GM23248 (cell line): ENCODE data around the gene RAB36. TPM values are rescaled to one million over a fixed set of nuclear protein-coding genes. Genes with fewer than 3 reads are reported as not detected.

Experiments
- DNase-seq: peaks from one replicate; pipeline ENCODE4 v3.0.0-alpha.2; 2015
- H2AFZ ChIP-seq: fragments of 200-600 bp; sonication (generic); 2 replicates; pipeline ENCODE4 v1.6.1; 2016; ENCODE audit warnings: antibody characterized with exemption
- H3F3A ChIP-seq: fragments of 200-600 bp; sonication (generic); 2 replicates; pipeline ENCODE4 v1.6.1; 2016; ENCODE audit warnings: mild to moderate bottlenecking, antibody characterized with exemption, mixed run types; ENCODE audit not compliant: insufficient read depth
- H3K27ac ChIP-seq: fragments of 200-600 bp; sonication (generic); 2 replicates; pipeline ENCODE4 v1.5.1; 2016; ENCODE audit warnings: mild to moderate bottlenecking
- H3K27me3 ChIP-seq: fragments of 200-600 bp; sonication (generic); replicated peaks from 2 replicates; pipeline ENCODE4 v1.6.1; 2016; ENCODE audit warnings: mild to moderate bottlenecking; ENCODE audit not compliant: insufficient read depth
- H3K36me3 ChIP-seq: fragments of 200-600 bp; sonication (generic); 2 replicates; pipeline ENCODE4 v1.6.1; 2016; ENCODE audit warnings: low read depth, mild to moderate bottlenecking
- H3K4me1 ChIP-seq: fragments of 200-600 bp; sonication (generic); 2 replicates; pipeline ENCODE4 v1.6.1; 2016; ENCODE audit warnings: mild to moderate bottlenecking; ENCODE audit not compliant: insufficient read depth
- H3K4me2 ChIP-seq: fragments of 200-600 bp; sonication (generic); one replicate; pipeline ENCODE4 v1.6.1; 2016; ENCODE audit warnings: mild to moderate bottlenecking; ENCODE audit not compliant: unreplicated experiment
- H3K4me3 ChIP-seq: fragments of 200-600 bp; sonication (generic); 2 replicates; pipeline ENCODE4 v1.5.1; 2016; ENCODE audit warnings: mild to moderate bottlenecking
- H3K79me2 ChIP-seq: fragments of 200-600 bp; sonication (generic); 2 replicates; pipeline ENCODE4 v1.6.1; 2016; ENCODE audit warnings: mild to moderate bottlenecking; ENCODE audit not compliant: insufficient read depth
- H3K9ac ChIP-seq: fragments of 200-600 bp; sonication (generic); 2 replicates; pipeline ENCODE4 v1.6.1; 2016; ENCODE audit warnings: mild to moderate bottlenecking
- H3K9me2 ChIP-seq: fragments of 200-600 bp; sonication (generic); 2 replicates; pipeline ENCODE4 v1.6.1; 2016; ENCODE audit warnings: mixed run types, mild to moderate bottlenecking, moderate library complexity; ENCODE audit not compliant: insufficient read depth
- H3K9me3 ChIP-seq: fragments of 200-600 bp; sonication (generic); one replicate; pipeline ENCODE4 v1.6.1; 2017; ENCODE audit warnings: low read depth
- H4K20me1 ChIP-seq: fragments of 200-600 bp; sonication (generic); 2 replicates; pipeline ENCODE4 v1.6.0; 2016; ENCODE audit not compliant: insufficient read depth
- EZH2 ChIP-seq: fragments of 200-600 bp; sonication (generic); IDR thresholded peaks from 2 replicates; pipeline ENCODE4 v1.6.1; 2018; ENCODE audit warnings: antibody characterized with exemption, mild to moderate bottlenecking; ENCODE audit not compliant: insufficient read depth, poor library complexity, severe bottlenecking
- EZH2phosphoT487 ChIP-seq: fragments of 200-600 bp; sonication (generic); IDR thresholded peaks from 2 replicates; pipeline ENCODE4 v1.6.1; 2018; ENCODE audit warnings: antibody characterized with exemption, moderate library complexity, mild to moderate bottlenecking, low read depth; ENCODE audit not compliant: insufficient read depth
- WGBS, 2 experiments: methylation state at CpG; one replicate each; pipeline ENCODE4 v1.1.6; 2015 to 2017; ENCODE audit warnings: low lambda C conversion rate in 2 of 2, low coverage in 1 of 2; ENCODE audit errors: missing lambda C conversion rate in 2 of 2; 5-methylcytosine and 5-hydroxymethylcytosine counted together
- in situ Hi-C: fragments of 300-500 bp; cut with MboI; formaldehyde crosslinking; loops from 2 replicates; pipeline ENCODE4 v1.15.0; 2020
- polyA plus RNA-seq: library from polyadenylated mRNA; unstranded; fragments of >200 nt; fragmentation: Nextera tagmentation; extraction: Ambion mirVana; gene quantifications from 2 replicates; pipeline ENCODE4 v1.2.1, GENCODE V29; 2016
- total RNA-seq: library from RNA; depleted of rRNA; stranded (reverse); fragments of >200 nt; shearing (Covaris generic); gene quantifications from 2 replicates; pipeline ENCODE4 v1.2.3, GENCODE V29; 2014

RAB36 gene
- total and polyA plus RNA-seq, 2 experiments from 2014 or later, result 3.5 to 6.8 TPM

- no peaks in the 10 kb centered on the region for H3K36me3 ChIP-seq
- H3K79me2 ChIP-seq, result no peaks in the 10 kb centered on the region
- no peaks in the 10 kb centered on the region for H3K9me3 ChIP-seq
- no peak overlapping the region for H3K4me2 ChIP-seq
- TF ChIP-seq EZH2 (no peak), EZH2phosphoT487 (no peak)
- H3K9me2 ChIP-seq, result no peaks in the 10 kb centered on the region
- H3K27me3 ChIP-seq, result no peaks in the 10 kb centered on the region
- DNase-seq, result no peak
- in situ Hi-C loops, result no loop called here
- no peak overlapping the region for H3K27ac ChIP-seq
- 57 to 61% methylated on average over 5 of the region's 5 CpGs for WGBS, 2 experiments
- H2AFZ ChIP-seq, result no peak overlapping the region
- no peaks in the 10 kb centered on the region for H3F3A ChIP-seq
- no peak overlapping the region for H3K9ac ChIP-seq
- H3K4me3 ChIP-seq, result no peak overlapping the region
- no peaks in the 10 kb centered on the region for H4K20me1 ChIP-seq
- H3K4me1 ChIP-seq, result no peaks in the 10 kb centered on the region
Measured at GRCh38 chr22:23109441-23109978, 35.8 kb upstream of the RAB36 start.

DNA sequence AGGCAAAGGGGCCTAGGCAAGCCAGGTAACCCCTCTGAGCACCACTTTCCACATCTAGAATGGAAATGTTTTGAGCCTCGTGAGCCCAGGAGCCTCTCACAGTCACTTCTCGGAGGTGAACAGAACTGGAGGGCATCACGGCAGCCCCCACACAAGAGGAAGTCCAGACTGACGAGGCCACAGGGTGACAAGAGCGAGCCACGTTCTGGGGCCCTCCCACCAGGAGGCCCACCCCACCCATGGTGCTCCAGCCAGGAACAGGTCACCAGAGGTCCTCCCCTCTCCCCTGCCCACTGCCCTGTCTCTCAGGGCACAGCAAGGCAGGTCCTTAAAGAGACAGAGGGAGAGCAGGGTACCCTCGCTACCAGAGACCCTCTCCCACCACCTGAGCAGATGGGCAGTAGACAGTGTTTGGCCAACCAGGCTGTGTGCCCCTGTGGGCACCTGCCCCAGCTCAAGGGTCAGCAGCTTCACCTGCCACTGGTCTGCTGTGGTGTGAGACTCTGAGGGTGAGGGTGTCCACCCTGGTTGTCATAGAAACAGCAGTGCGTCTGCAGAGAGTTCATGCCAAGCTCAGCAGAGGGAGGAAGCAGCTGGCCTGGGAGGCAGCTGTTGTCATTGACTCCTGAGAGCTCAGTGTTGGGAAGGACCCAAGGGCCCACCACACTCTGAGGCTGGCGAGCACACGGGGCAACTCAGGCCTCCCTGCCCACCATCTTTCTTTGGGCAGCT lies 34.9 kb upstream of the RAB36 start:
- Histone ChIP-seq H4K20me1 (no peaks in the 10 kb centered on the region), H3F3A (no peaks in the 10 kb centered on the region), H3K9me3 (no peaks in the 10 kb centered on the region), H3K36me3 (no peaks in the 10 kb centered on the region), H3K27ac (no peak overlapping the region), H3K79me2 (no peaks in the 10 kb centered on the region), H3K4me1 (no peaks in the 10 kb centered on the region), H3K27me3 (no peaks in the 10 kb centered on the region), H3K4me2 (no peak overlapping the region), H3K9ac (no peak overlapping the region), H2AFZ (no peak overlapping the region), H3K4me3 (no peak overlapping the region), H3K9me2 (no peaks in the 10 kb centered on the region)
- in situ Hi-C loops, result no loop called here
- WGBS, 2 experiments, result 61 to 69% methylated on average over 8 to 9 of the region's 10 CpGs
- no peak for TF ChIP-seq EZH2
- no peak for TF ChIP-seq EZH2phosphoT487
- DNase-seq, result no peak

DNA sequence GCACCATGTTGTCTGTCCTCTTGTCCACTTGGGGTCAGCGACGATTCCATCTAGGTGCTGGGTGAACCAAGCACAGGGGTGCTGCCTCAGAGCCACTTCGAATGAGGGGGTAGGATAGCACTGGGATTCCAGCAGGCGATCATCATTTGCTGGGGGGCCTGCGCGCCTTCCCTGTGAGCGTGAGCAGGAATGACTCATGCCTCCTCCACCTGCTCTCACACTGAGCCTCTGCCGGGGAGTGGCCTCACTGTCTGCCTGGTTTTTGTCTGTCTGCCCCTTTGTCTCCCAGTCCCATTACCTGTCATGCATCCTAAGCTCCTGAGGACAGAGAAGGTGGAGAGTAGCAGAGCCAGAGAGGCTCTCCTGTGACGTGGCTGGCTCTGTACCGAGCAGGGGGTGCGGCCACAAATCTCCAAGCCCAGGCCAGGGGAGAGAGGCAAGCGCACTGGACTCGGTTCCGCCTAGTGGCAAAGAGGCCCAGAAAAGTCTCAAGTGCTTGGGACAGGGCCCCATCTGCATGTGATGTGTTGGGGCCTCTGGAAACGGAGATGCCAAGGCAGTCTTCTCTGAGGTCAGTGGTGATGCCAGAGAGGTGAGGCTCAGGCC lies 34.3 kb upstream of the RAB36 start:
- no peaks in the 10 kb centered on the region for H3F3A ChIP-seq
- H3K79me2 ChIP-seq, result no peaks in the 10 kb centered on the region
- no peak overlapping the region for H3K9ac ChIP-seq
- H2AFZ ChIP-seq, result no peak overlapping the region
- no peaks in the 10 kb centered on the region for H3K36me3 ChIP-seq
- in situ Hi-C loops, result no loop called here
- no peak overlapping the region for H3K27ac ChIP-seq
- H3K4me2 ChIP-seq, result no peak overlapping the region
- WGBS, 2 experiments, result 82 to 84% methylated on average over 15 of the region's 15 CpGs
- H4K20me1 ChIP-seq, result no peaks in the 10 kb centered on the region
- H3K9me2 ChIP-seq, result no peaks in the 10 kb centered on the region
- no peaks in the 10 kb centered on the region for H3K27me3 ChIP-seq
- no peak for DNase-seq
- H3K4me3 ChIP-seq, result no peak overlapping the region
- H3K4me1 ChIP-seq, result no peaks in the 10 kb centered on the region
- no peak for TF ChIP-seq EZH2phosphoT487
- TF ChIP-seq EZH2, result no peak
- H3K9me3 ChIP-seq, result no peaks in the 10 kb centered on the region

DNA sequence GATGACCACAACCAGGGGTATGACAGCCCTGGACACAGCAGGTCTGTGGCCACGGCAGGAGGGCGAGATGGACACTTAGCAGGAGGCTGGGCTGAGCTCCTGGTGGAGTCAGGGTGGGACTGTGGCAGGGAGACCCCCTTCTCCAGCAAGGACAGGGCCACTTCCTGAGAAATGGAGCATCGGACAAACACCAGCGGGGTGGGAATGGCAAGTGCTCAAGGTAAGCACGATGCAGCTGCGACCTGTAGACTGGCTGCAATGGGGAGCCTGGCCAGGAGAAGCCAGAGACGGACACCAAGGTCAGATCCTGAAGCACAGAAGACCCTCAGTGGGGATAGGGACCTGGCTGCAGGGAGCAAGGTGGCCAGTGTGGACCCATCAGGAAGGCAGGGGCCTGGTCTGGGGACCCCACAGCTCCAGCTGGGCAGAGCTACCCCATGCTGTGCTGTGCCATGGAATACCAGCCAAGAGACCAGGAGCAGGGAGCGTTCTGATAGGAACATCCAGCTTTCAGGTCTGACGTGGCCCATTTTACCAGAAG lies 32.7 kb upstream of the RAB36 start:
- Histone ChIP-seq H3K27me3 (no peaks in the 10 kb centered on the region), H3K27ac (no peak overlapping the region), H3K4me2 (no peak overlapping the region), H3K9me2 (no peaks in the 10 kb centered on the region), H3K9me3 (no peaks in the 10 kb centered on the region), H3K4me1 (no peaks in the 10 kb centered on the region), H3K36me3 (no peaks in the 10 kb centered on the region), H3F3A (no peaks in the 10 kb centered on the region), H3K79me2 (no peaks in the 10 kb centered on the region), H3K9ac (no peak overlapping the region), H4K20me1 (no peaks in the 10 kb centered on the region), H2AFZ (no peak overlapping the region), H3K4me3 (no peak overlapping the region)
- no peak for TF ChIP-seq EZH2phosphoT487
- no peak for TF ChIP-seq EZH2
- no peak for DNase-seq
- in situ Hi-C loops, result no loop called here
- WGBS, 2 experiments, result 73 to 74% methylated on average over 9 of the region's 9 CpGs
